ENCODE data around the gene FMNL3.

FMNL3 gene

DNA sequence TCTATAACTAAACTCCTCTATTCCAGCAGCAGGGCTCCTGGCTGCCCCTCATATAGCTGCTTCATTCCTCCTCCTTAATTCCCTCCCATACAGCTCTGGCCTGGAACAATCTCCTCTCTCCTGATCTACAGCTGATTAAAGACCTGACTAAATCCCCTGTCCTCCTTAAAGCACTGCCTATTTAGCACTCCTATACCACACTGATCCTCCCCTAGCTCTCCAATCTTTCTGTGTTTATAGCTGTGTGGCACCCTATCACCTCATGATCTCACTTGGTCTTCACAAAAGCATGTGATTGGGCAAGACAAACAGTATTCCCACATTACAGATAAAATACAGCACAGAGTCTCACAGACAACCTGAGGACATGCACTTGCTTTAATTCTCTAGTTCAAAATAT is 17.4 kb downstream of the FMNL3 start:
- Histone ChIP-seq H3K27me3 (replicated peaks; ENCODE audit: insufficient read depth, low read length) (no peaks in the 10 kb centered on the region), H3K36me3 (replicated peaks; ENCODE audit: insufficient read depth, low read length) (no peaks in the 10 kb centered on the region), H2AFZ (ENCODE audit: low read length) (0 out of 2 replicates have a peak overlapping the region, but pooled peaks have one; percentile 11), H3K4me1 (ENCODE audit: low read length) (peaks cover 17% of the 10 kb centered on the region), H3K27ac (ENCODE audit: low read length) (peak overlapping the region; percentile 16; the same call in 1 of the 2 replicates), H3K4me3 (ENCODE audit: low read length) (no peak overlapping the region), H3K9me2 (replicated peaks; ENCODE audit: insufficient read depth, low read length) (no peaks in the 10 kb centered on the region), H3K79me2 (ENCODE audit: low read length) (no peaks in the 10 kb centered on the region), H3K4me2 (ENCODE audit: low read depth, low read length) (peak overlapping the region; percentile 33; the same call in 1 of the 2 replicates), H4K20me1 (ENCODE audit: insufficient read depth, low read length) (no peaks in the 10 kb centered on the region), H3K9ac (ENCODE audit: low read length) (no peak overlapping the region), H3K9me3 (replicated peaks; ENCODE audit: insufficient read depth, low read length) (no peaks in the 10 kb centered on the region), H3F3A (ENCODE audit: insufficient read depth, low read length) (peaks cover 11% of the 10 kb centered on the region; the same call in 1 of the 2 replicates)
- DNase-seq, result no peak
- TF ChIP-seq EZH2 (optimal IDR thresholded peaks at IDR 0.05; ENCODE audit: low read depth, low read length), result no peak
- TF ChIP-seq EZH2phosphoT487 (IDR thresholded peaks at IDR 0.05; ENCODE audit: low read length), result no peak
- TF ChIP-seq, protein P1, sequence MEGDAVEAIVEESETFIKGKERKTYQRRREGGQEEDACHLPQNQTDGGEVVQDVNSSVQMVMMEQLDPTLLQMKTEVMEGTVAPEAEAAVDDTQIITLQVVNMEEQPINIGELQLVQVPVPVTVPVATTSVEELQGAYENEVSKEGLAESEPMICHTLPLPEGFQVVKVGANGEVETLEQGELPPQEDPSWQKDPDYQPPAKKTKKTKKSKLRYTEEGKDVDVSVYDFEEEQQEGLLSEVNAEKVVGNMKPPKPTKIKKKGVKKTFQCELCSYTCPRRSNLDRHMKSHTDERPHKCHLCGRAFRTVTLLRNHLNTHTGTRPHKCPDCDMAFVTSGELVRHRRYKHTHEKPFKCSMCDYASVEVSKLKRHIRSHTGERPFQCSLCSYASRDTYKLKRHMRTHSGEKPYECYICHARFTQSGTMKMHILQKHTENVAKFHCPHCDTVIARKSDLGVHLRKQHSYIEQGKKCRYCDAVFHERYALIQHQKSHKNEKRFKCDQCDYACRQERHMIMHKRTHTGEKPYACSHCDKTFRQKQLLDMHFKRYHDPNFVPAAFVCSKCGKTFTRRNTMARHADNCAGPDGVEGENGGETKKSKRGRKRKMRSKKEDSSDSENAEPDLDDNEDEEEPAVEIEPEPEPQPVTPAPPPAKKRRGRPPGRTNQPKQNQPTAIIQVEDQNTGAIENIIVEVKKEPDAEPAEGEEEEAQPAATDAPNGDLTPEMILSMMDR (IDR thresholded peaks at IDR 0.05; ENCODE audit: low read length), result no peak

DNA sequence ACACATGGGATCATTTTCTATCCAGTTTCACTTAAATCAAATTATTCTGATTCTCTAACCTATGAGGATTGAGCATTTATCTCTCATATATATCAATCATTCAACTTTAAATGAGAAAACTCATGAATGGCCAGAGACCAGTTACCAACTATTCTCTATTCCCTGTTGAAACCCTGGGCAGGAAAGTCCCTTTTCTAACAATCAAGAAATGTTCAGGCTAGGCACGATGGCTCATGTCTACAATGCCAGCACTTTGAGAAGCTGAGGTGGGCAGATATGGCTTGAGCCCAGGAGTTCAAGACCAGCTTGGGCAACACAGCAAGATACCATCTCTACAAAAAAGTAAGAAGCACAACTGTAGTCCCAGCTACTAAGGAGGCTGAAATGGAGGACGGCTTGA is 18.0 kb downstream of the FMNL3 start:
- no peak overlapping the region for H3K4me3 ChIP-seq (ENCODE audit: low read length)
- H3K4me2 ChIP-seq (ENCODE audit: low read depth, low read length), result peak overlapping the region; percentile 33; the same call in 1 of the 2 replicates
- peaks cover 11% of the 10 kb centered on the region; the same call in 1 of the 2 replicates for H3F3A ChIP-seq (ENCODE audit: insufficient read depth, low read length)
- H3K4me1 ChIP-seq (ENCODE audit: low read length), result peaks cover 17% of the 10 kb centered on the region
- no peak overlapping the region for H3K9ac ChIP-seq (ENCODE audit: low read length)
- no peaks in the 10 kb centered on the region for H3K27me3 ChIP-seq (replicated peaks; ENCODE audit: insufficient read depth, low read length)
- peak overlapping the region; percentile 16; the same call in 1 of the 2 replicates for H3K27ac ChIP-seq (ENCODE audit: low read length)
- no peaks in the 10 kb centered on the region for H3K9me3 ChIP-seq (replicated peaks; ENCODE audit: insufficient read depth, low read length)
- no peaks in the 10 kb centered on the region for H3K36me3 ChIP-seq (replicated peaks; ENCODE audit: insufficient read depth, low read length)
- no peaks in the 10 kb centered on the region for H3K79me2 ChIP-seq (ENCODE audit: low read length)
- peak; percentile 61 for DNase-seq
- no peaks in the 10 kb centered on the region for H3K9me2 ChIP-seq (replicated peaks; ENCODE audit: insufficient read depth, low read length)
- TF ChIP-seq EZH2phosphoT487 (IDR thresholded peaks at IDR 0.05; ENCODE audit: low read length) (no peak), EZH2 (optimal IDR thresholded peaks at IDR 0.05; ENCODE audit: low read depth, low read length) (no peak)
- TF ChIP-seq, protein P1 (IDR thresholded peaks at IDR 0.05; ENCODE audit: low read length), result no peak
- no peaks in the 10 kb centered on the region for H4K20me1 ChIP-seq (ENCODE audit: insufficient read depth, low read length)
- 0 out of 2 replicates have a peak overlapping the region, but pooled peaks have one; percentile 11 for H2AFZ ChIP-seq (ENCODE audit: low read length)

DNA sequence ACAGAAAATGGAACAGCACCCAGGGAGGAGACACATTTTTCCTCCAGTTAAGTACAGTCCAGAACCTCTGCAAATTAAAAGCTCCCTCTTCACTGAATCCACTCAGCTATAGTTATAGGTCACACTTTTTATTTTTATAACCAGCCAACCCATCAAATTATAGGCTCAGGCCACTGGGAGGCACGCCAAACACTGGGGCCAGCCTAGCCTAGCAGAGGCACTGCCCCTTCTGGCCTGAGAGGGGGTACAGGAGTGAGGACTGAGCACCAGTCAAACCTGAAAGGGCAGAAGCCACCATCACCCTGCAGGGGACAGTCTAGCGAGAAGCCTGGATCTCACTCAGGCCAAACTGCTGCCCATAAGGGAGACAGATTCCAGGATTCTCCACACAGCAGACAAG is 19.3 kb downstream of the FMNL3 start:
- H3K9ac ChIP-seq (ENCODE audit: low read length), result no peak overlapping the region
- DNase-seq, result no peak
- TF ChIP-seq EZH2 (optimal IDR thresholded peaks at IDR 0.05; ENCODE audit: low read depth, low read length), result no peak
- TF ChIP-seq, protein P1 (IDR thresholded peaks at IDR 0.05; ENCODE audit: low read length), result no peak
- TF ChIP-seq EZH2phosphoT487 (IDR thresholded peaks at IDR 0.05; ENCODE audit: low read length), result no peak
- no peak overlapping the region for H3K4me2 ChIP-seq (ENCODE audit: low read depth, low read length)
- H3K27me3 ChIP-seq (replicated peaks; ENCODE audit: insufficient read depth, low read length), result no peaks in the 10 kb centered on the region
- no peak overlapping the region for H2AFZ ChIP-seq (ENCODE audit: low read length)
- H3K9me2 ChIP-seq (replicated peaks; ENCODE audit: insufficient read depth, low read length), result no peaks in the 10 kb centered on the region
- H3K79me2 ChIP-seq (ENCODE audit: low read length), result 0 out of 2 replicates have a peak, but pooled peaks cover 1% of the 10 kb centered on the region
- peaks cover 11% of the 10 kb centered on the region; the same call in 1 of the 2 replicates for H3F3A ChIP-seq (ENCODE audit: insufficient read depth, low read length)
- no peaks in the 10 kb centered on the region for H4K20me1 ChIP-seq (ENCODE audit: insufficient read depth, low read length)
- no peak overlapping the region for H3K4me3 ChIP-seq (ENCODE audit: low read length)
- no peaks in the 10 kb centered on the region for H3K36me3 ChIP-seq (replicated peaks; ENCODE audit: insufficient read depth, low read length)
- H3K4me1 ChIP-seq (ENCODE audit: low read length), result peaks cover 17% of the 10 kb centered on the region
- H3K27ac ChIP-seq (ENCODE audit: low read length), result no peak overlapping the region
- H3K9me3 ChIP-seq (replicated peaks; ENCODE audit: insufficient read depth, low read length), result no peaks in the 10 kb centered on the region

Data from MM.1S (cell line).